Peyer's patch (tissue), 4 donors: ENCODE results near the gene CBARP.

Experiments used
- POLR2A ChIP-seq, 2 donors: fragments of 450-650 bp; IDR thresholded peaks; one replicate each; pipeline ENCODE4 v1.5.1; 2017; ENCODE audit warnings: antibody characterized with exemption in 2 of 2, mild to moderate bottlenecking in 2 of 2, moderate library complexity in 2 of 2
- TF ChIP-seq, protein P1 (sequence below), 6 experiments: fragments of 450-650 bp in 4 of 6; fragments of 200-600 bp in 2 of 6; sonication (generic) in 1 of 6; IDR thresholded peaks; one replicate each; pipeline ENCODE4 v1.5.1; 2017 to 2019; ENCODE audit warnings: antibody characterized with exemption in 6 of 6, mild to moderate bottlenecking in 3 of 6, moderate library complexity in 1 of 6

DNA sequence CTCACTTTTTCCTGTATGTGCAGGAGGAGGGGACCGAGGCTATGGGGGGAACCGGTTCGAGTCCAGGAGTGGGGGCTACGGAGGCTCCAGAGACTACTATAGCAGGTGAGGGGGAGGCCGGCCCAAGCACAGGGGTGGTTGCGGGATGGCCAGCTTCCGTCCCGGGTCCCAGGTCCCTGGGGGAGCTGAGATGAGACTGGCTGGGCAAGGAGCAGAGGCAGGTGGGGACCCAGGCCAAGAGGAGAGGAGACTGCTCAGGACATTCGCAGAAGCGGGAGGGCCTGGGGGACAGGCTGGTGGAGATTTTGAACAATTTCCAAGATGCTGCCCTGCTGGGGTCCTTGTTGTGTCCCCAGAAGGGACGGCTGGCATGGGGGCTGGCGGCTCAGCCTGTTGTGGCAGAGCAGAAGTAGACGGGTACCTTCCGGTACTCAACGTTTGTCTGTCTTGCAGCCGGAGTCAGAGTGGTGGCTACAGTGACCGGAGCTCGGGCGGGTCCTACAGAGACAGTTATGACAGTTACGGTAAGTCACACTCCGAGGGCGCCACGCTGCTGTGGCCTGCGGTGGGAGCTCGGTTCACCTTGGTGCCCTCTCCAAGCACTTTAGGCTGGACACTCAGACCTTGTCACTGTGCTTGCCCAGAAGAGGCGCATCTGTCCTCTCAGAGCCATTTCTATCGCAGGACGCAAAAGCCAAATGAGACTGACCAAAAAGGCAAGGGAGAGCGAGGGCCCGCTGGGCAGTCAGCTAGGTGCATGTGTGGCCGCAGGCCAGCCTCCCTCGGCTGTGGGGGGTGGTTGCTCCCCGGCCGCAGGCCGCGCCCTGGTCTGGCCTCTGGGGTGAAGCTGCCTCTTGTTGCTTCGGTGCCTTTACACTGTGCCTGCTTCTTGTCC lies 34.0 kb upstream of the CBARP start:
- no peak for TF ChIP-seq POLR2A (IDR thresholded peaks at IDR 0.05)
- TF ChIP-seq, protein P1, sequence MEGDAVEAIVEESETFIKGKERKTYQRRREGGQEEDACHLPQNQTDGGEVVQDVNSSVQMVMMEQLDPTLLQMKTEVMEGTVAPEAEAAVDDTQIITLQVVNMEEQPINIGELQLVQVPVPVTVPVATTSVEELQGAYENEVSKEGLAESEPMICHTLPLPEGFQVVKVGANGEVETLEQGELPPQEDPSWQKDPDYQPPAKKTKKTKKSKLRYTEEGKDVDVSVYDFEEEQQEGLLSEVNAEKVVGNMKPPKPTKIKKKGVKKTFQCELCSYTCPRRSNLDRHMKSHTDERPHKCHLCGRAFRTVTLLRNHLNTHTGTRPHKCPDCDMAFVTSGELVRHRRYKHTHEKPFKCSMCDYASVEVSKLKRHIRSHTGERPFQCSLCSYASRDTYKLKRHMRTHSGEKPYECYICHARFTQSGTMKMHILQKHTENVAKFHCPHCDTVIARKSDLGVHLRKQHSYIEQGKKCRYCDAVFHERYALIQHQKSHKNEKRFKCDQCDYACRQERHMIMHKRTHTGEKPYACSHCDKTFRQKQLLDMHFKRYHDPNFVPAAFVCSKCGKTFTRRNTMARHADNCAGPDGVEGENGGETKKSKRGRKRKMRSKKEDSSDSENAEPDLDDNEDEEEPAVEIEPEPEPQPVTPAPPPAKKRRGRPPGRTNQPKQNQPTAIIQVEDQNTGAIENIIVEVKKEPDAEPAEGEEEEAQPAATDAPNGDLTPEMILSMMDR (IDR thresholded peaks at IDR 0.05), result no peak
